IMR-90 (cell line): ENCODE results near the gene TEX38. TPM values are rescaled to one million over a fixed set of nuclear protein-coding genes. Genes with fewer than 3 reads are reported as not detected.
"Not testable (repeated sequence)": the region's sequence is repeated elsewhere in the genome, so short reads cannot be mapped to it uniquely, and the experiment has no call there.

Experiments
- ATAC-seq: fragments of 200-7000 bp; cut with Tn5 transposase; 2 replicates; pipeline ENCODE4 v1.9.1; 2020; ENCODE audit warnings: low read depth, mild to moderate bottlenecking, moderate library complexity
- BruUV-seq: library from RNA; stranded (reverse); fragments of 400-500 nt; replicated peaks from 2 replicates; lab custom pipeline; 2021; lab: Mats Ljungman, UMichigan
- CTCF ChIA-PET: fragments of 300-600 bp; formaldehyde crosslinking; extraction: SDS; loops from one replicate; lab custom pipeline; 2021; ENCODE audit warnings: antibody characterized with exemption; lab: Yijun Ruan, JAX
- POLR2A ChIA-PET: fragments of 300-600 bp; sonication (Branson Sonifier 250); formaldehyde crosslinking; loops from one replicate; lab custom pipeline; 2022; ENCODE audit warnings: antibody characterized with exemption; ENCODE audit not compliant: unreplicated experiment; lab: Charles Lee
- DNase-seq: peaks from one replicate; pipeline ENCODE4 v3.0.0; 2013
- H2AFZ ChIP-seq: replicated peaks from 2 replicates; pipeline ENCODE3; 2013; ENCODE audit warnings: low read length, mild to moderate bottlenecking; ENCODE audit not compliant: poor library complexity
- H2AK5ac ChIP-seq: 2 replicates; pipeline ENCODE4 v1.6.1; 2013; ENCODE audit warnings: low read depth, low read length, inconsistent platforms
- H2AK9ac ChIP-seq: replicated peaks from 2 replicates; pipeline ENCODE3; 2013; ENCODE audit warnings: mild to moderate bottlenecking, low read depth, low read length, moderate library complexity; ENCODE audit not compliant: poor library complexity
- H2BK120ac ChIP-seq: 2 replicates; pipeline ENCODE4 v1.6.1; 2013; ENCODE audit warnings: low read depth, low read length, inconsistent platforms
- H2BK15ac ChIP-seq: 3 replicates; pipeline ENCODE4 v1.6.1; 2013; ENCODE audit warnings: low read depth, low read length, inconsistent platforms
- H2BK20ac ChIP-seq: 2 replicates; pipeline ENCODE4 v1.6.1; 2013; ENCODE audit warnings: low read depth, mild to moderate bottlenecking, inconsistent platforms, low read length, moderate library complexity
- H2BK5ac ChIP-seq: 2 replicates; pipeline ENCODE4 v1.6.1; 2013; ENCODE audit warnings: mild to moderate bottlenecking, low read depth, low read length, inconsistent platforms; ENCODE audit not compliant: poor library complexity, severe bottlenecking
- H3K14ac ChIP-seq: replicated peaks from 2 replicates; pipeline ENCODE4 v1.6.1; 2013; ENCODE audit warnings: low read depth, low read length, inconsistent platforms
- H3K18ac ChIP-seq: 2 replicates; pipeline ENCODE4 v1.6.1; 2013; ENCODE audit warnings: low read depth, low read length, control low read depth
- H3K23ac ChIP-seq: 2 replicates; pipeline ENCODE4 v1.6.1; 2013; ENCODE audit warnings: low read depth, low read length, inconsistent platforms
- H3K27ac ChIP-seq: 2 replicates; pipeline ENCODE4 v1.5.1; 2013; ENCODE audit warnings: mild to moderate bottlenecking, control low read depth, low read length; ENCODE audit not compliant: insufficient read depth
- H3K27me3 ChIP-seq: 2 replicates; pipeline ENCODE4 v1.6.1; 2013; ENCODE audit warnings: low read length; ENCODE audit not compliant: control insufficient read depth, insufficient read depth
- H3K36me3 ChIP-seq: 2 replicates; pipeline ENCODE4 v1.6.1; 2013; ENCODE audit warnings: low read length, mixed read lengths; ENCODE audit not compliant: control insufficient read depth, insufficient read depth
- H3K4ac ChIP-seq: 2 replicates; pipeline ENCODE4 v1.6.1; 2013; ENCODE audit warnings: low read depth, low read length, inconsistent platforms
- H3K4me1 ChIP-seq: 2 replicates; pipeline ENCODE4 v1.6.1; 2013; ENCODE audit warnings: low read length, mixed read lengths; ENCODE audit not compliant: control insufficient read depth, insufficient read depth
- H3K4me2 ChIP-seq: 2 replicates; pipeline ENCODE4 v1.6.1; 2013; ENCODE audit warnings: low read depth, mild to moderate bottlenecking, control low read depth, low read length, moderate library complexity
- H3K4me3 ChIP-seq: 2 replicates; pipeline ENCODE4 v1.5.1; 2013; ENCODE audit warnings: low read depth, mild to moderate bottlenecking, control low read depth, low read length, moderate library complexity; ENCODE audit not compliant: insufficient read depth
- H3K56ac ChIP-seq: 2 replicates; pipeline ENCODE4 v1.6.1; 2013; ENCODE audit warnings: low read length, inconsistent platforms; ENCODE audit not compliant: insufficient read depth; ENCODE audit errors: extremely low read depth
- H3K79me1 ChIP-seq, 2 experiments: 2 replicates each; pipeline ENCODE4 v1.6.1; 2013; ENCODE audit warnings: low read length in 2 of 2, inconsistent platforms in 1 of 2, low read depth in 1 of 2
- H3K9ac ChIP-seq: 2 replicates; pipeline ENCODE4 v1.6.1; 2013; ENCODE audit warnings: low read depth, low read length, control low read depth
- H3K9me1 ChIP-seq: 2 replicates; pipeline ENCODE4 v1.6.1; 2013; ENCODE audit warnings: low read length, inconsistent platforms; ENCODE audit not compliant: insufficient read depth
- H3K9me3 ChIP-seq: 2 replicates; pipeline ENCODE4 v1.6.1; 2013; ENCODE audit warnings: low read length; ENCODE audit not compliant: control insufficient read depth, insufficient read depth
- H4K20me1 ChIP-seq: 2 replicates; pipeline ENCODE4 v1.6.1; 2013; ENCODE audit warnings: low read length, inconsistent platforms; ENCODE audit not compliant: insufficient read depth
- H4K5ac ChIP-seq: 2 replicates; pipeline ENCODE4 v1.6.1; 2013; ENCODE audit warnings: mild to moderate bottlenecking, low read depth, low read length, control low read depth
- H4K8ac ChIP-seq, 2 experiments: 2 replicates each; pipeline ENCODE4 v1.6.1; 2013; ENCODE audit warnings: low read depth in 2 of 2, low read length in 2 of 2, control low read depth in 1 of 2, inconsistent platforms in 1 of 2
- H4K91ac ChIP-seq: 2 replicates; pipeline ENCODE4 v1.6.1; 2013; ENCODE audit warnings: low read depth, low read length, inconsistent platforms; ENCODE audit not compliant: insufficient read depth
- BHLHE40 ChIP-seq: fragments of 150-350 bp; IDR thresholded peaks from 2 replicates; pipeline ENCODE4 v1.6.1; 2016; ENCODE audit warnings: mild to moderate bottlenecking, low read depth, low read length
- CEBPB ChIP-seq: IDR thresholded peaks from 2 replicates; pipeline ENCODE4 v1.6.1; 2012; ENCODE audit warnings: low read depth, low read length, improper control_type of control experiment
- CHD1 ChIP-seq: IDR thresholded peaks from 2 replicates; pipeline ENCODE4 v1.6.1; 2012; ENCODE audit warnings: low read depth, low read length, improper control_type of control experiment
- ELK1 ChIP-seq: fragments of 150-350 bp; IDR thresholded peaks from 2 replicates; pipeline ENCODE4 v1.6.1; 2016; ENCODE audit warnings: low read depth, mild to moderate bottlenecking, low read length, moderate library complexity, borderline replicate concordance
- MAFK ChIP-seq: IDR thresholded peaks from 2 replicates; pipeline ENCODE4 v1.6.1; 2012; ENCODE audit warnings: low read depth, low read length, improper control_type of control experiment
- POLR2A ChIP-seq: IDR thresholded peaks from 2 replicates; pipeline ENCODE4 v1.6.1; 2012; ENCODE audit warnings: mild to moderate bottlenecking, low read depth, low read length
- RAD21 ChIP-seq: IDR thresholded peaks from 2 replicates; pipeline ENCODE4 v1.6.1; 2012; ENCODE audit warnings: low read length, improper control_type of control experiment
- RCOR1 ChIP-seq: IDR thresholded peaks from 2 replicates; pipeline ENCODE4 v1.6.1; 2012; ENCODE audit warnings: mild to moderate bottlenecking, low read length, improper control_type of control experiment; ENCODE audit not compliant: insufficient replicate concordance
- WGBS, 2 experiments: methylation state at CpG; one replicate each; pipeline versions ENCODE4 v1.1.5 to v1.1.7; 2013; ENCODE audit warnings: missing lambda C conversion rate in 2 of 2; ENCODE audit not compliant: insufficient read length in 1 of 2; ENCODE audit errors: extremely low coverage in 2 of 2; 5-methylcytosine and 5-hydroxymethylcytosine counted together
- dilution Hi-C: fragments of 300-500 bp; cut with HindIII; formaldehyde crosslinking; loops from one replicate; pipeline ENCODE4 v1.14.3; 2018; ENCODE audit warnings: low sequenced_read_pairs; ENCODE audit not compliant: unreplicated experiment
- in situ Hi-C: fragments of 300-500 bp; cut with MboI; formaldehyde crosslinking; loops from 3 replicates; pipeline ENCODE4 v1.14.3; 2019; ENCODE audit warnings: low sequenced_read_pairs, inconsistent platforms, mixed read lengths
- intact Hi-C: fragments of 100-400 bp; cut with micrococcal nuclease; formaldehyde crosslinking; loops from 2 replicates; pipeline ENCODE4 v1.10.0; 2022
- polyA plus RNA-seq, 3 experiments: library from polyadenylated mRNA; depleted of rRNA; stranded (reverse); fragments of >200 nt; gene quantifications; 2 replicates each; pipeline ENCODE4 v1.2.3, GENCODE V29; 2012; ENCODE audit warnings: low replicate concordance in 1 of 3
- total RNA-seq: library from RNA; depleted of rRNA; stranded (reverse); fragments of >200 nt; gene quantifications from 2 replicates; pipeline ENCODE4 v1.2.3, GENCODE V29; 2012

The TEX38 gene
- total and polyA plus RNA-seq, 2 of the 4 experiments (the other 2 are of a cell fraction) = not detected

- TF ChIP-seq ELK1 (no peak), RAD21 (no peak), RCOR1 (no peak), BHLHE40 (no peak), CEBPB (no peak), POLR2A (no peak), CHD1 (no peak), MAFK (no peak)
Measured at GRCh38 chr1:46719689-46720088, 48.0 kb downstream of the TEX38 start (continued).

GRCh38 chr1:46720319-46720718, 48.7 kb downstream of the TEX38 start:
- H3K9ac ChIP-seq, dilution Hi-C loops, ATAC-seq, DNase-seq, H4K20me1 ChIP-seq, H2AK5ac ChIP-seq, H4K5ac ChIP-seq, H4K8ac ChIP-seq, H2BK15ac ChIP-seq, H4K91ac ChIP-seq, H3K27ac ChIP-seq, H3K4me3 ChIP-seq, H3K4ac ChIP-seq, H3K18ac ChIP-seq, H2AK9ac ChIP-seq, H3K23ac ChIP-seq, H3K14ac ChIP-seq, H3K9me3 ChIP-seq, POLR2A ChIA-PET, H3K9me1 ChIP-seq, H2AFZ ChIP-seq, intact Hi-C loops, H2BK120ac ChIP-seq, H2BK5ac ChIP-seq, H3K56ac ChIP-seq, H3K4me2 ChIP-seq, H2BK20ac ChIP-seq, H3K36me3 ChIP-seq, BruUV-seq: not testable (repeated sequence)
- in situ Hi-C loops = loop anchor here (25.0 kb wide), 1 partner anchor 308 kb away; no protein-coding TSS in a partner anchor
- H3K27me3 ChIP-seq = peaks cover 17% of the 10 kb centered on the region
- peaks cover 10% of the 10 kb centered on the region for H3K4me1 ChIP-seq
- peaks cover 23 to 26% of the 10 kb centered on the region in 2 experiments for H3K79me1 ChIP-seq
- CTCF ChIA-PET = interaction anchor here (0.5 to 1.0 kb wide), 2 partner anchors 16 kb away, joined by 3 to 4 read pairs; no protein-coding TSS in a partner anchor
- WGBS, 2 experiments = no CpG with 5 or more reads among the region's 8 CpGs
